HG03280 (cell line): ENCODE measurements around the gene PGAM4.
"Not testable (repeated sequence)": the region's sequence is repeated elsewhere in the genome, so short reads cannot be mapped to it uniquely, and the experiment has no call there.

Source experiments
- ATAC-seq: cut with Tn5 transposase; IDR thresholded peaks from one replicate; pipeline ENCODE4 v1.9.1; 2021; ENCODE audit warnings: mild to moderate bottlenecking, moderate library complexity; ENCODE audit not compliant: unreplicated experiment

PGAM4 gene

DNA sequence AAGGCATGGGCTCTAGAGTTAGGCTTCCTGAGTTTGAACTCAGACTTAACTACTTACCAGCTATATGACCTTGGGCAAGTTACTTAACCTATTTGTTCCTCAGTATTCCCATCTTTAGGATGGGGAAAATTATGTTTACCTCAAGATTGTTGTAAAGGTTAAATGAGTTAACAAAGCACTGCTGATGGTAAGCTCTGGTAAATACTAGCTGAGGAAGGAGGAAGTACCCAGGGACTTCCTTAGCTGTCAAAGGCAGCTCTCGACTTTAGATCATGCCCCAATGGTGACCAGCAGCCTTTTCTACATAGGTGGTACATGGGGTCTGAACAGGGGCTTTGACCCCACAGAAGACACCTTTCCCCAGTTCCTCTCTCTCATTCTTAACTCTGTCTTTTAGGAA, 38.9 kb downstream of the PGAM4 start:
- no peak for ATAC-seq

DNA sequence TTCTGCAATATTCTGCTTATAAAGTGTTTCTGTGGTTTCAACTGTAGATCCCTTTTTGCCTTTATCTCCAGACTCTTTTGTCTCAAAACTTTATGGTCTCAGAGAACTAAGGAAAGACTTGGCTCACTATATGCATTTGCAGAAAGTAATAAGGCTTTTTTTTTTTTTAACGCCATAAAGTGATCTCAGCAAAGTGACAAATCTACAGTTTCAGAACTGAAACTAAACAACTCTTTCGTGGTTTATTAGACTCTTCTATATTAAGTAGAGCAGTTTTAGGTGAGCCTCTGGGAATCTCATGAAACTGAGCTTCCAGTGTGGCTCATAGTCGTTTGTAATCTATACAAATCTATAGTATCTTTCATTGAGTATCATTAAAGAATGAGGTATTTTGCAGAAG, 43.7 kb downstream of the PGAM4 start:
- no peak for ATAC-seq

DNA sequence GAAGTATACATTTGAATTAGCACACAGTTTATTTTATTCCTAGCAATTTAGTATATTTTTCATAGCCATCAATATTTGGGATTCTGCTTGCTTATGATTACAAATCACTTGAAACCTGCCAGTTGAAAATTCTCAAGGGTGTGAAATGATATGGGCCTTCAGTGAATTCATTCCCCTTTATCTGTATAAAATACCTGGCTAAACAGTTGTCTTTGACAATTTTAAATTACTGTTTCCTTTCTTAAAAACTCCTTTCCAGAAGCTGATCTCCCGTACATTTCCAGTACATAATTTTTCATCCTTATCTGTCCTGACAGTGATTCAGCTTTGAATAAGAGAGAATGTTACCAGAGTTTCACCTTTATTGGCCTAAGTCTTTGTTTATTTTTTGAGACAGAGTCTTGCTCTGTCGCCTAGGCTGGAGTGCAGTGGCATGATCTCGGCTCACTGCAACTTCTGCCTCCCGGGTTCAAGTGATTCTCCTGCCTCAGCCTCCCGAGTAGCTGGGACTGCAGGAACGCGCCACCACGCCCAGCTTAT, 45.0 kb downstream of the PGAM4 start:
- no peak for ATAC-seq

DNA sequence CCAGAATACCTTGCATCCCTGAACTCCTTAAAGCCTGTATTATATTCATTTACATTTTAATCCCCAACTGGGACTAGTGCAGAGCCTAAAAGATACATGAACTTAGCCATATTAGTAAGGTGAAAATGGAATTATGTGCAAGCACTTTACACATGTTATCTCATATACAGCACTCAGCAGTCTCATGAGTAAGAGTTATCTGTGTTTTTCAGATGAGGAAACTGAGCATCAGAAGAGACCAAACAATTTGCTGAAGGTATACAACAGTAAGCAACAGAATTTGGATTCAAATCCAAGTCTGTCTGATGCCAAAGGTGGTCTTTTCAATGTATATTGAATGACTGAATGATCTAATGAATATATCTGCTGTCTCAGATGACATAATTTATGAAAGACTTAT, 46.7 kb downstream of the PGAM4 start:
- ATAC-seq = no peak

DNA sequence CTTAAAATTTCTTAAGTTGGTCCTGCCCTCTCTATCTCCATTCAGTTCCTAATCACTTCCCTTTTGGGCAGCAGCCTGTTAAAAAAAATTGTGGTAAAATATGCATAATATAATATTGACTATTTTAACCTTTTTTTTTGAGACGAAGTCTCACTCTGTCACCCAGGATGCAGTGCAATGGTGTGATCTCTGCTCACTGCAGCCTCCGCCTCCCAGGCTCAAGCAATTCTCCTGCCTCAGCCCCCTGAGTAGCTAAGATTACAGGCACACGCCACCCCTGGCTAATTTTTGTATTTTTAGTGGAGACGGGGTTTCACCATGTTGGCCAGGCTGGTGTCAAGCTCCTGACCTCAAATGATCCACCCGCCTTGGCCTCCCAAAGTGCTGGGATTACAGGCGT, 50.1 kb downstream of the PGAM4 start:
- ATAC-seq = not testable (repeated sequence)

DNA sequence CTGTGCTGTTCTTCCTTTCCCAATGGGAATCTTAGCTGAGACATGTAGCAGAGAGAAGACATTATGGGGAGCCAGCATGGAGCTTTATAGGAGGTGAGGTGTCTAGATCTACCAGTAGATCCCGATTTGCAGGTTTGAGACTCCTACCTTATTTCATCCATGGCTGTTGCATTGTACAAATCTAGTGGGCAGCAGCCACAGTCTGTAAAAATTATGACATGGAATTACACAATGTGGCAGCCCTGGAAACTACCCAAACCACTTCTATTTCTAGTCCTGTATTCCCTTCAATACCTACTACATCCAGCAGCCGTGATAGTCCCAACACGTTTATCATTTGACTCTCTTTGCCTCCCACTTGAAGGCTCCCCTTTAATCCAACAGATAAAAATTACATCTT, 50.9 kb downstream of the PGAM4 start:
- ATAC-seq = no peak
